NCI-H82 (cell line): ENCODE measurements around the gene ZBTB7A.

Source experiments
- DNase-seq: peaks from one replicate; lab custom pipeline; 2025; lab: John Stamatoyannopoulos, UW

The ZBTB7A gene

DNA sequence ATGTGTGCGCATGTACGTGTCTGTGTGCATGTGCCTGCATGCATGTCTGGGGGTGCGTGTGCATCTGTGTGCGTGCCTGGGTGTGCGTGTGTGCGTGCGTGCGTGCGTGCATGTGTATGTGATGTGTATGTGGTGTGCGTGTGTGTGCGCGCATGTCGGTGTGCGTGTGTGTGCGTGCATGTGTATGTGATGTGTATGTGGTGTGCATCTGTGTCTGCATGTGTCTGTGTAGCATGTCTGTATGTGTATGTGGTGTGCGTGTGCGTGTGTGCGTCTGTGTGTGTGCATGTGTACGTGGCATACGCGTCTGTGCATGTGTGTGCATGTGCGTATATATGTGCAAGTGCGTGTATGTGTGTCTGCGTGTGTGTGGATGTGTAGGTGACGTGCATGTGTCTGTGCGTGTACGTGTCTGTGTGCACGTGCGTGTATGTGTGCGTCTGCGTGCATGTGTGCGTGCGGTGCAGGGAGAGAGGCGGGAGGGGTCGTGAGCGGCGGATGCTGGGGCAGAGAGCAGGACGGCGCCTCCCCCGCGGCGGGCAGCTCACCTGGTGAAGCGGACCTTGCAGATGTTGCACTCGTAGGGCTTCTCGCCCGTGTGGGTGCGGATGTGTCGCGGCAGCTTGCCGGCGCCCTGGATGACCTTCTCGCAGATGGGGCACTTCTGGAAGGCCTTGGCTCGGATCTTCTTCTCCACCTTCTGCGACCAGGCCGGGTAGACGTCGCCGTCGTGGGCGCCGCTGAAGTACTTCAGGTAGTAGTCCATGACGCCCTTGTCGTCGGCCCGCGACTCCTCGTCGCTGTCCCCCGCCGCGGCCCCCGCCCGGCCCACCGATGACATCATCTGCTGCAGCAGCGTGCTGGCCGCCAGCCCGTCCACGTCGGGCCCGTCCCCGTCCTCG lies 13.0 kb downstream of the ZBTB7A start:
- no peak for DNase-seq

DNA sequence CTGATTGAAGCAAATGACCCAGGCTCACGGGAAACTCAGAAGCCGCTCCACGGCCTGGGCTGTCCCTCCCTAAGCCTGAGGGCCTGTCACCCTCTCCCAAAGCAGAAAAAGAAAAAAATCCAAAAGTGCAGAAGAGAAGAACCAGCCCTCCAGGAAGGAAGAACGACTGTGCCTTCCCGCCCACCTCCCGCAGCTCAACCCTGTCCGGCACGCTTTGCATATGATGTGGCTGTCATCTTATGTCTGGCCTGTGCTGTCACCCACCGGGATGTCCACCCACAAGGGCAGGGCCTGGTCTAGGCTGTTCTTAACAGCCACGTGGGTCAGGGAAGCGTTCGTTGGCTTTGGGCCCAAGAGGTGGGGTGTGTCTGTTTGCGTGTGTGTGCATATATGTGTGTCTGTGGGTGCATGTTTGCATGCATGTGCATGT lies 13.7 kb downstream of the ZBTB7A start:
- DNase-seq, result no peak

DNA sequence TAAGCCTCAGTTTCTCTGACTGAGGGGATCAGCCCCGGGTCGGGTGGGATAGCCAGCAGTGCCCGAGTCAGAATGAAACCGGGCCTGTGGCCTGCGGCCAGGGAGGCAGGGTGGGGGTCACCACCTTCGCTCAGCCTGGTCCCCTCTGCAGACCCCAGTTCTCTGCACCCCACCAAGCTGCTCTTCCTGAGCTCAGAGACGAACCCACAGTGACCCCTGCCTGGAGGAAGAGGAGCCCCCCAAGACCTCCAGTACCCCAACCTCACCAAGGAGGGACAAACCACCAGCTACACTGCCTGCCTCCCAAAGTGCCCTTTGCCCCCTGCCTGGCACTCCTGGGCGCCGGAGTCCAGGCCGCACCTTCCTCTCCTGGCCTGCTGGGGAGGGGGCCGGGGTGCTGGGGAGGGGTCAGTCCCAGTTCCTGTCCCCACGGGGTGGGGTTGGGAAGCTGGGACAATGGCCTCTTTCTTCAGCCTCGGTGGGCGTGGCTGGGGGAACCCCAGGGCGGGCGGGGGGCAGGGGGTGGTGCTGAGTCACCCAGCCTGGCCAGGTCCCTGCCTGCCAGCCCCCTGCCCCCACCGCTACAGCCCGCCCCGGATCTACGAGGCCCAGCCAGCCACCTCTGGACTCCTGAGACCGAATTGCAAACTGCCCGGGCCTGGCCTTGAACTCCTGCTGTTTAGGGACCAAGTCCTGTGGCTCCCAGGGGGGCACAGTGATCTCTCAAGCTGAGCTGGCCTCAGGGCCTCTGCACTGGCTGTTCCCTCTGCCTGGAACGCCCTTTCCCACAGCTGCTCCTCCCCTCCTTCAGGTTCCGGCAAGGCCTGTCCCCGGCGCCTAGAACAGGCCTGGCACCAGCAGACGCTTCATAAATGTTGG lies 14.3 kb downstream of the ZBTB7A start:
- DNase-seq, result no peak

DNA sequence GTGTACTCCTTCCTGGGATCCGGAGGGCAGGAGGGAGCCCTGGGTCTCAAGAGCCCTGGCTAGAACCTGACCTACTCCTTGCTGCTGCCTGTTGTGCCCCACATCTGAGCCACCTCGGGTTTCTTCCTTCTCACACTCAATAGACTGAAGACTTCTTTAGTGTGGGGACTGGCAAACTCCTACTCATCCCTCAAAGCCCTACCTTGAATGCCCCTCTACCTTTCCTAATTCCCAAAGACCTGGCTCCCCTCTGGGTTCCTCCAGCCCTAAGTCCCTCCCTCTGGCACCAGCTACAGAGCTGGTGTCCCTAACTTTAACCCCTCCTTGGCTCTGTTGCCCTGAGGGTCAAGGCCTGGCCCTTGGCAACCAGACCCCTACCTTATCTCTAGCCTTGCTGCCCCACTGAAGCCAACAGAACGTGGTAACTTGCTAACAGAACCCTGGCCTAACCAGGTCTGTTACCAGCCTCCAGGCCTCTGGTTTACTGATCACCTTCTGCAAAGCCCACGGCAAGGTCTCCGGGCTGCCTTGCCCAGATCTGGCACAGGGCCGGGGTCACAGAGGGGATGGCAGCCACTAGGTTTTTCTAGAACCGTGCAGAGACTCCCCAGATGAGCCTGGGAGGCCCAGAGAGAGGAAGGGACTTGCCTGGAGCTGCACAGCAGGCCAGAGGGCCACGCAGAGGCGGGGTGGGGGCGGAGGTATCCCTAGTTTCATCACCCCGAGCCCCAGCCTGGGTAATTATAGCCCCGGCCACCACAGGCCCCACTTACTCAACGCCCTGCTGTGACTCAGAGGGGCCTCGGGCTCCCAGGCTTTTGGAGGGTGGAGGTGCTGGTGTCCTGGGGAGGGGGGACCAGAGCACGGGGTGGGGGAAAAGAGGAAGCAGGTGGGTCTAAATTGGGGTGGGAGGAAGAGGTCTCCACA lies 15.3 kb downstream of the ZBTB7A start:
- no peak for DNase-seq

DNA sequence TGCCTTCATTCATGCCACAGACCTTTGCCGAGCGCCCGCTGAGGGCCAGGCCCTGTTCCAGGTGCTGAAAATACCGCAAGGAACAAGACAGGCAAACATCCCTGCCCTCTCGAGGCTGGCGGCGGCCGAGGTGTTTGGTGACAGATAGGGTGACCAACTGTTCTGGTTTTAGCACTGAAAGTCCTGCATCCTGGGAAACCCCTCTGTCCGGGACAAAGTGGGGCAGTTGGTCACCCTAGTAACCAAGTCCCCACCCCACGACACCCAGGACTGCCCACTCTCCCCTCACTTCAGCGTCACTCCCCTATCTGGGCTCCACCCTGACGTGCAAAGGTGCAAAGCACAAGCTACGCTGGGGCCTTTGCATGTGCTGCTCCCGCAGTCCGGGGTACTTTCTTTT lies 17.3 kb downstream of the ZBTB7A start:
- no peak for DNase-seq

DNA sequence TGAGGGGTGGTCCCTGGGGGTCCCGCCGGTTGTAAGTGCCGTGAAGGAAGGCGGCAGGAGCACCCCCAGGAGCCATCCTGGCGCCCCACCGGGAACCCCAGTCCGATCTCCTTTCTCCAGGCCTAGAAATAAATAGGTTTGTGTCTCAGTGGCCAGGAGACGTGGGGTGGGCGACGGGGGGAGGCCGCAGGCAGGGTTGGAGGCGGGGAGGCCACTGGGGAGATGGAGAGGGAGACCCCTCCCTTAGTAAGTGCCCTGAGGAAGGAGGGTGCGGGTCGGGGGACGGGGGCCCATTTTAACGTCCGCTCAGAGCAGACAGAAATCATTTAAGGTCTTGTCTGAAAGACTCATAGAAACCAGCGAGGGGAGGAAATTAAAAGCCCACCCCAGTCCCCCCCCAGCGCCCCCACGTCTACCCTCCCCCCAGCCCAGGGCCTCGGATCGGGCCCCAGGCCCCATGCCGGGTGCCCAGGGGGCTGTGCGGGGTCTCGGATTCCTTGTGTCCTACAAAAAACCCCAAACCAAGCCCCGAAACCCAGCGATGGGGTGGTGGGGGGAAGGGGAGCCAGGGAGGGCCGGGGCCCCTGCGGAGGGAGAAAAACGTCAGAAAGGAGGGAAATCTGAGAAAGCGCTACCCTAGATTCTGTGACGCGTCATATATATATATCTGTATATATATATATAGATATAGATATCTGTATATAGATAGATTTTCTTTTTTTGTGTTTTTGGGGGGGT lies 19.6 kb downstream of the ZBTB7A start:
- DNase-seq, result no peak

DNA sequence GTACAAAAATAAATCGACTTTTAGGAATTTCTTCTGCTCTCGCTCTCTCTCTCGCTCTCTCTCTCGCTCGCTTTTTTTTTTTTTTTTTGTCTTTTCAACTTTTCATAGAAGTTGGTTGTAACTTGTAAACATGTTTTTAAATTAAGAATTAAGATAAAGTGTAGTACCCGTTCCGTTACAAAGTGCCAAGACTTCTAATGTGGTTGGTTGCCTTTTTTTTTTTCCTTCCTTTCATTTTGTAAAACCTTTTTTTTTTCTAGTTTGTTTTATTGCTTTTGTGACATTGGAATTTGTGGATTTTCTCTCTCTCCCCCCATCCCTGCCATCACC lies 20.4 kb downstream of the ZBTB7A start:
- no peak for DNase-seq

DNA sequence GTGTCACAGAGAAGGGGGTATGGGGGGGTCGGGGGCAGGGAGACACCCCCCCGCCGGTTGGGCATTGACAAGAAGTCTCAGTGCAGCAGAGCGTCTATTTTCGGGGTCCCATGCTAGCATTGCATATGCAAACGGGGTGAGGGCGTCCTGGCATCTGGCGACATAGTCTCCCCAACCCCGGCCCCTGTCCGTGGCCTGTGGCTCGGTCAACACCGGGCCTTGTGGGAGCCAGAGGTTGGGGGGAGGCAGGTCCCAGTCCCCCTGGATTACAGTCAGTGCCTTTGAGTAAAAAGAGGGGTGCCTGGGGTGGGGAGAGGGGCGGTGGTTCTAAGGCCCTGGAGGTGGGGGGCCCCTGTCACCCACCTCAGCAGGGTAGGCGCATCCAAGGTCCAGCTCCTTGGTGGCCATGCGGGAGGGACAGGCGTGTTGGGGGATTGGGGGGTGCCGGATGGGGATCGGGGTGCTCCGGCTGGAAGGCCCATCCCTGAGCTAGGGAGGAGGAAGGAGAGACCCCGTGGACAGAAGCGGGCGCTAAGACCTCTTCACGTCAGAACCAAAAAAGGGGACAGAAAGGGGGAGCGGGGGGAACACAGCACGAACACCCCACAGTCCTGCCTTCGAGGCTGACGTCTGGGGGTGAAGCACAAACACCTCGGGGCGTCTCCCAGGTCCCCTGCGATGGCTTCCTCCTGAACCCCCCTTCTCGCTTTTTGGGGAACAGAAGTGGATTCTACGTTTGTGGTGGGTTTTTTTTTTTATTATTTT lies 20.9 kb downstream of the ZBTB7A start:
- no peak for DNase-seq

DNA sequence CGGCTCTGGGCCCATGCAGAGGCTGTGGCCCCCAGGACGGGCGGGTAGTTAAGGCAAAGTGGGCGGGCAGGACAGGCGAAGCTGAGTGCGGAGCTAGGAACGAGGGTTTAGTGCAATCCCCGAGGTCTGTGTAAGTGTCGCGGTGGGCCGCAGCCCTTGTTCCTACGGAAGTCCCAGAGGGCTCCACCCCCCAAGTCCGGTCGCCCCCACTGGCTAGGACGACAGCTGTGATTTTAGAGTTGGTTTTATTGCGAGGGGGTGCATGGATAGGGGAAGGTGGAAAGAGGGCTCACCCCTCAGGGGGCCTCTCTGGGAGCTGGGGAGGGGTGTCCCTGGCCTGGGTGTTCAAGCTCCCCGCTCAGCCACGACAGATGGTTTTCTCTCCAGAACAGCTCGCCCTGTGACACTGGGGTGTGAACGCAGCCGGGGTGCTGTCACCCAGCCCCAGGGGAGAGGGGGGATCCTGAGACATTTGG lies 21.7 kb downstream of the ZBTB7A start:
- no peak for DNase-seq

DNA sequence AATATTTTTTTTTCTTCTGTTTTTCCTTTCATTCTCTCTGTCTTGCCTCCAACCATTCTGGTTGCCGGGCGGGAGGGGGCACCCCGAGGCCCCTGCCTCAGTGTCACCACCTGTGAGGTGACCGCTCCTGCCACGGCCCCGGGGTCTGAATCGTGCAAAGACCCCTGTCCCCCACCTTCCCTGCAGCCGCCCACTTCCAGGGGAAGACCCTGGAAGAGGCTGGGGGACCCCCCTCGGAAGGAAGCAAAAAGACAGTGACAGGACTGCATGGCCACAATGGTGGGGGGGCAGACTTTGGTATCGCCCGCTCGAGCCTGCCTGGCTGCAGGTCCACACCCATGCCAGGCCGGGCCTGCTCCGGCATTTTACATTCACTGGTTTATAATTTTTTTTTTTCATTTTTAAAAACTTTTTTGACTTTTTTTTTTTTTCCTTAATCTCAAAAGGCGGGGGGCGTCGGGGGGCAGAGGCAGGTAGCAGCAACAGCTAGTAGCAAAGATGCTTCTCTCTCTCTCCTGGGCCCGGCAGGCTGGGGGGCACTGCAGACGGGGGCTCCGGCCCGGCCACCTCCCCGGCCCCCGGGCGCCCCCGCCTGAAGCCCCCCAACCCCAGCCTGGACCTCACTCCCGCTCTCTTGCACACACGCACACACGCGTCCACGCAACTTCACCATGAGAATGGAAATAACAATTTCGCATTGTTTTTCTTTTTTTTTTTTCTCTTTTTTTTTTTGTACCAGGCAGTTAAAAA lies 22.6 kb downstream of the ZBTB7A start:
- no peak for DNase-seq

DNA sequence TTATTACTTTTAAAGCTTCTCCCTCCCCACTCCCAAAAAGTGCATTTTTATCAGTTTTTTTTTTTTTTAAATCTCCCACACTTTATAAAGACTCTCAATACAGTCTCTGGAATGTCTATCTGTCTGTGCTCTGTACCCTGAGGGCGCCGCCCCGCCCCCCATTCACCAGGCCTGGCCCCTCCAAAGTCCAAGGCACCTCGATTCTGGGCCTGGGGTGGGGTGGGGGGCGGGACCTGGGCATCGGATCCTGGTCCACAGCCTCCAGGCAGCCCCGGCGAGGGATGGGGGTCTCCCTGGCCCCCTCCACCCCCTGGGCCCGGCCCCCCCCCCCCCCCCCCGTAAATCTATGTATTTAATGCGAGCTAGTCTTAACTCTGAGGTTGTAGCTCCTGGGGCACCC lies 23.3 kb downstream of the ZBTB7A start:
- DNase-seq, result no peak

DNA sequence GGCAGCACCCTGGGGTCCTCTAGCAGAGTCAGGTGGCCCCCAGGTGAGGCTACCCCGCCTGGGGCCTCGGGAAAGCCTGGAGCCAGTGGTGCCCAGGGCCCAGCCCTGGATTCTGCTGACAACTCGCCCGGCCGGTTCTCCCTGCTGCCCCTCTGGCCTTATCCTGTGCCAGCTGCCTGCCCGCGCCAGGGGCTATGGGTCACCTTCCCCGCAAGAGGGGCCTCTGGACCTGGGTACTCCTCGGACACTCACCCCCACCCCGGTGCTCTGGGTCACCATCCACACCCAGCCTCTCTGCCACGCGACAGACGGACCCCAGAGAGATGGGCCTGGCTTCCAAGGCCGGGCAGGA lies 24.0 kb downstream of the ZBTB7A start:
- DNase-seq, result no peak

DNA sequence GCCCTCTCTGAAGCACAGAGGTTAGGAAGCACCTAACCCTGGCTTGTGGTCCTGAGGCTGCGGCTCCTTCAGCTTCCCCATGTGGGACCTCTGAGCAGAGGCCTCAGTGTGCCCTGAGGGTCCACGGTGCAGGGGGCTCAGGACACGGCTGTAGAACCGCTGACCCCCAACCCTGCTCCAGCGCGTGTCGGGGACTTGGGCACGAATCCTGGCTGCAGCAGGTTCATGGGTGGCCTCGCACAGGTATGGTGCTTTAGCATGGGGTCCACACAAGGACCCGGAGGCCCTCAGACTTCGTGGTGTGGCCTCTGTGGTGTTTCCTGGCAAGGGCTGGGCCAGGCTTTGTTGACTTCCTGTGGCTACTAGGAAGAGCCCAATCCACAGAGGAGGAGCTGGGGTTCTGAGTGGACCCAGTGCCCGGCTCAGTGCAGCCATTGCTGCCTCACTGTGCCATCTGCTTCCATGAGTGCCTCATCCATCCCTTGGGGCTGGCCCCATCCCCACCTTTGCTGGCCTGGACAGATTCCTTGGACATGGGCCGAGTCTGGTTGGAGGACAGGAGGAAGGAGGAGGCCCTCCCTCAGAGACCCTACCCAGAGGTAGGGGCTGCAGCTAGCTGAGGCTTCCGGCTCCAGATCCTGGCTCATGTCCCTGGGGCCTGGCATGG lies 24.5 kb downstream of the ZBTB7A start:
- DNase-seq, result no peak

DNA sequence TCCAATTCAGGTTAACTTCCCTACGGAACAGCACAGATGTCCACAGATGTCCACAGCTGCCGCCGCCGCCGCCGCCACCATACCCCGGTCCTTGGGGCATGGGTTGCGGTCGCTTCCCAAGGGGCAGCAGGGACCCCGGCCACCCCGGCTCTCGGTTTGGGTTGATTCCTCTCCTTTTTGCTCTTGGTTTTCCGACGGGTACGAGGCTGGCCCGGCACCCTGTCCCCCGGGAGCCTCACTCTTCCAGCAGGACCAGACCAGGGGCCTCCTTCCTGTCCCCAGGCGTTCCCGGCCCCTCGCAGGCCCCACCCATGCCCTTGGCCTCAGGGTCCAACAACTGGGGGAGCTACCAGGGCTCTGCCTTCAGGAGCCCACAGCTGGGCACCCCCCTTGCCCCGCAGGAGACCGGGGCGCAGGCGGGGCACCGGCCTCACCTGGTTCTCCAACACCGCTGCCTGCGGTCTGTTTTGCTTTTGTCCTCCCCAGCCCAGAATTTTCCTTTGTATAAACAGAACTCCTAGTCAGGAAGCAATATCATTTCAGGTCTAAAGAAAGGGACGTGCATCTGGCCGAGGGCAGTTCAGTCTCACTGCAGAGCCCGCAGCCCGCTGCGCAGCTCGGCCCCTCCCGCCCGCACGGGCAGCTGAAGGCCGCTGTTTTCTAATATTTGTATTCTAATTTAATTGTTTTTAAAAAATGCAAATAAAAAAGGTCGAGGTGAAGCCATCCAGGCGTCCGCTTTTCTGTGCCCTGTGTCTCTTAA lies 27.9 kb downstream of the ZBTB7A start:
- no peak for DNase-seq

DNA sequence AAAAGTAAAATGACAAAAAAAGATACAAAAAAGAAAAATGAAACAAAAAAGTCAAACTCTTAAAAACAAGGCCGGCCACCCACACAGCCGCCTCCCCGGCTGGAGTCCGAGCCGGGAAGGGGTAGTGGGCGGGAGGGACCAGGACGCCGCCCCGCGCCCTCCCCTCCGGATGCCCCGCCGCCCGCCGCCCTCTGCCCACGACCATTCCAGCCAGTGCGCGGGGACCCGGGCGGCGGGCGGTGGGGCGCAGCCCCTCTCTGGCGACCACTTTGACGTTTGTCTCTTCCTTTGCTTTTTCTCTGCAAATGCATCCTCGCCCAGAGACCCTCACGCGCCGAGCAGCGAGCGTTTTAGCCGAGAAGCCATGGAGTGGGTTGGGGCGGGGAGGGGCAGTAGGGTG lies 28.6 kb downstream of the ZBTB7A start:
- DNase-seq, result no peak

DNA sequence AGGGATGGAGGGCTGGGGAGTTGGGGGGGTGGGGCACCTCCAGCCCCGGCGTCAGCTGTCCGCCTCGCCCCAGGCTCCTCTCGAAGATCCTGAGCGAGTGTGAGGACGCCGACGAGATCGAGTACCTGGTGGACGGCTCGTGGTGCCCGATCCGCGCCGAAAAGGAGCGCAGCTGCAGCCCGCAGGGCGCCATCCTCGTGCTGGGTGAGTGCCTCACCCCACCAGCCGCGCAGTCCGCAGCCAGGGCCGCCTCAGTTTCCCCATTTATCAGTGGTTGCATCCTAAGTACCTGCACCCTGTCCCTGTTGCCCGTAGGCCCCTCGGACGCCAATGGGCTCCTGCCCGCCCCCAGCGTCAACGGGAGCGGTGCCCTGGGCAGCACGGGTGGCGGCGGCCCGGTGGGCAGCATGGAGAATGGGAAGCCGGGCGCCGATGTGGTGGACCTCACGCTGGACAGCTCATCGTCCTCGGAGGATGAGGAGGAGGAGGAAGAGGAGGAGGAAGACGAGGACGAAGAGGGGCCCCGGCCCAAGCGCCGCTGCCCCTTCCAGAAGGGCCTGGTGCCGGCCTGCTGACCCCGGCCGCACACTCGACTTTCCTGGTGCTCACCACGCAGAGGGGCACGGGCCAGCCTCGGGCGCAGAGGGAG lies 29.3 kb downstream of the ZBTB7A start:
- DNase-seq, result no peak

DNA sequence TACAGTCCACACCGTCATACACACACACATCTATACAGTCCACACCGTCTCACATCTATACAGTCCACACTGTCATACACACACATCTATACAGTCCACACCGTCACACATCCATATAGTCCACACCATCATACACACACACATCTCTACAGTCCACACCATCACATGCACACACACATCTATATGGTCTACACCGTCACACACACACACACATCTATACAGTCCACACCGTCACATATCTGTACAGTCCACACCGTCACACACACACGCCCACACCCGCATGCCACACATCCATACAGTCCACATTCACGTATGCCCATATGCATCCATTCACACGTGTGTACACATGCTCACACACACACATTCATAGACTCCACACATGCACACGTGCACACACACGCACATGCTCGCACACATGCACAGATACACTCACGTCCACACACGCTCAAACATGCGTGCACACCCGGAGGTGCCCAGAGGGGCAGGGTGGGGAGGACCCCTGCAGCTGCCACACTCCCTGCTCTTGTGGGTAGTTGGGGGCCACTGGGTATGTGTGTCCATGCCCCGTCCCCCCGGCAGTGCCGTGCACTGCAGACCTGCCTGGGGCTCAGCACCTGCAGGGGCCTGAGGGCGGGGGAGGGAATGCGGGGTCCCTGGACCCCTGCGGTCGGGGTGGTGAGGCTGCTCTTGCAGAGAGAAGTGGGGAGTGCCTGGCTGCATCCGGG lies 30.0 kb downstream of the ZBTB7A start:
- DNase-seq, result no peak
